ENCODE measurements around the gene CADM2. TPM values are rescaled to one million over a fixed set of nuclear protein-coding genes. Genes with fewer than 3 reads are reported as not detected.

Gene CADM2
- total and polyA plus RNA-seq, 2 donors (not counting 3 experiments of a cell fraction or from before 2014, with no cell fraction given): not detected

- Histone ChIP-seq H2AFZ (ENCODE audit: low read depth, low read length) (no peak overlapping the region), H3K4me3 (replicated peaks in 1 of 3; ENCODE audit: insufficient read depth in 1 of 3, low read depth in 1 of 3, low read length in 3 of 3) (no peak overlapping the region), H3K9ac (replicated peaks; ENCODE audit: extremely low read depth, insufficient read depth, low read length) (no peak overlapping the region), H3K9me3 (replicated peaks; ENCODE audit: control insufficient read depth, insufficient read depth, low read length) (no peaks in the 10 kb centered on the region), H3K27me3 (ENCODE audit: control insufficient read depth in 2 of 2, insufficient read depth in 2 of 2, low read length in 2 of 2) (no peaks in the 10 kb centered on the region), H3K9me1 (replicated peaks; ENCODE audit: control insufficient read depth, extremely low read depth, insufficient read depth, low read length) (no peaks in the 10 kb centered on the region), H4K20me1 (replicated peaks; ENCODE audit: control insufficient read depth, extremely low read depth, insufficient read depth, low read length) (no peaks in the 10 kb centered on the region), H3K27ac (ENCODE audit: insufficient read depth, low read depth, low read length) (no peak overlapping the region), H3K36me3 (ENCODE audit: control insufficient read depth in 2 of 2, extremely low read depth in 1 of 2, insufficient read depth in 2 of 2, low read length in 2 of 2) (no peaks in the 10 kb centered on the region), H3K4me2 (ENCODE audit: insufficient read depth, low read length) (no peak overlapping the region), H3K79me2 (ENCODE audit: control insufficient read depth, insufficient read depth, low read length) (no peaks in the 10 kb centered on the region), H3K4me1 (ENCODE audit: control insufficient read depth, extremely low read depth, insufficient read depth, low read length) (no peaks in the 10 kb centered on the region)
- POLR2A ChIA-PET: no interaction called here
- CTCF ChIA-PET: no interaction called here
- BruUV-seq (replicated peaks): no TSS peak
- intact Hi-C loops (cut with micrococcal nuclease) (no loop called here), dilution Hi-C loops (cut with MboI; ENCODE audit: extremely low pct_ligation_motif_present, low sequenced_read_pairs) (no loop called here)
- TF ChIP-seq CTCF (IDR thresholded peaks at IDR 0.05; ENCODE audit: extremely low read depth in 1 of 2, insufficient read depth in 1 of 2, low read depth in 1 of 2, low read length in 2 of 2): no peak
- TF ChIP-seq POLR2A (IDR thresholded peaks at IDR 0.05; ENCODE audit: low read depth, low read length): no peak
- FAIRE-seq: no peak
- no peak for DNase-seq (ENCODE audit: low read depth, low spot score)
Measured at GRCh38 chr3:85376131-85376530, 417.3 kb downstream of the CADM2 start.

DNA sequence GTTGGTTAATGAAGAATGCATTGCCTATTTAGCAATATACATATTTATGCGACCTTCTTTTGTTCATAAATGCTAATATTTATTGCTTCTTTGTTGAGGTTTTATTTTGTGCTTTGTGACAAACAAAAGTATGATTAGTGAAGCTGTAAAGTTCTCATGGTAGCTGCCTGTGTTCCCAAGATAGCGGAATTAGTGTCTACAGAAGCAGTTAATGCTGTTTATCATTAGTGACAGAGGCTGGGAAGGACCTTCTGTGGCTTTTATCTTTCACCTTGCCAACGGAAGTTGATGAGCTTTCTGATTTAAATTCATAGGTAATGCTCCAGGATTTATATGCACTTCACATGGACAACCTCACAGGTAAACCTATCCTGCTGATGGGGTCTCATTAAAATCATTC, 418.3 kb downstream of the CADM2 start:
- POLR2A ChIA-PET: no interaction called here
- no peak overlapping the region for H3K27ac ChIP-seq (ENCODE audit: insufficient read depth, low read depth, low read length)
- FAIRE-seq (no peak), DNase-seq (ENCODE audit: low read depth, low spot score) (no peak)
- BruUV-seq (replicated peaks): no TSS peak
- intact Hi-C loops (cut with micrococcal nuclease): no loop called here
- H3K4me1 ChIP-seq (ENCODE audit: control insufficient read depth, extremely low read depth, insufficient read depth, low read length): no peaks in the 10 kb centered on the region
- CTCF ChIA-PET: no interaction called here
- H3K79me2 ChIP-seq (ENCODE audit: control insufficient read depth, insufficient read depth, low read length): no peaks in the 10 kb centered on the region
- H3K27me3 ChIP-seq (ENCODE audit: control insufficient read depth in 2 of 2, insufficient read depth in 2 of 2, low read length in 2 of 2): no peaks in the 10 kb centered on the region
- H3K9me3 ChIP-seq (replicated peaks; ENCODE audit: control insufficient read depth, insufficient read depth, low read length): no peaks in the 10 kb centered on the region
- no peaks in the 10 kb centered on the region for H3K36me3 ChIP-seq (ENCODE audit: control insufficient read depth in 2 of 2, extremely low read depth in 1 of 2, insufficient read depth in 2 of 2, low read length in 2 of 2)
- no peaks in the 10 kb centered on the region for H3K9me1 ChIP-seq (replicated peaks; ENCODE audit: control insufficient read depth, extremely low read depth, insufficient read depth, low read length)
- H2AFZ ChIP-seq (ENCODE audit: low read depth, low read length): no peak overlapping the region
- TF ChIP-seq CTCF (IDR thresholded peaks at IDR 0.05; ENCODE audit: extremely low read depth in 1 of 2, insufficient read depth in 1 of 2, low read depth in 1 of 2, low read length in 2 of 2) (no peak), MAX (IDR thresholded peaks at IDR 0.05; ENCODE audit: insufficient read depth, insufficient read length) (no peak), MYC (IDR thresholded peaks at IDR 0.05; ENCODE audit: low read depth, low read length) (no peak), FOS (IDR thresholded peaks at IDR 0.05; ENCODE audit: borderline replicate concordance, insufficient read depth, low read length) (no peak), JUN (IDR thresholded peaks at IDR 0.05; ENCODE audit: borderline replicate concordance, insufficient read depth, insufficient read length, low read depth) (no peak), GATA2 (IDR thresholded peaks at IDR 0.05; ENCODE audit: insufficient read depth, insufficient read length, low read depth, low read length) (no peak), EZH2 (IDR thresholded peaks at IDR 0.05; ENCODE audit: borderline replicate concordance, low read depth, low read length, severe bottlenecking) (no peak), POLR2AphosphoS5 (IDR thresholded peaks at IDR 0.05; ENCODE audit: insufficient read depth, low read depth, low read length) (no peak), POLR2A (IDR thresholded peaks at IDR 0.05; ENCODE audit: low read depth, low read length) (no peak)
- H3K4me2 ChIP-seq (ENCODE audit: insufficient read depth, low read length): no peak overlapping the region
- no peak overlapping the region for H3K9ac ChIP-seq (replicated peaks; ENCODE audit: extremely low read depth, insufficient read depth, low read length)
- dilution Hi-C loops (cut with MboI; ENCODE audit: extremely low pct_ligation_motif_present, low sequenced_read_pairs): no loop called here
- H3K4me3 ChIP-seq (replicated peaks in 1 of 3; ENCODE audit: insufficient read depth in 1 of 3, low read depth in 1 of 3, low read length in 3 of 3): no peak overlapping the region
- no peaks in the 10 kb centered on the region for H4K20me1 ChIP-seq (replicated peaks; ENCODE audit: control insufficient read depth, extremely low read depth, insufficient read depth, low read length)
